H9 (cell line): ENCODE measurements around the gene MRTO4. TPM values are rescaled to one million over a fixed set of nuclear protein-coding genes. Genes with fewer than 3 reads are reported as not detected.

Experiments
- DNase-seq: peaks from one replicate; pipeline ENCODE4 v3.0.0-alpha.2; 2017
- H2AFZ ChIP-seq: one replicate; pipeline ENCODE4 v1.6.1; 2013; ENCODE audit warnings: mild to moderate bottlenecking, low read length, control low read depth, moderate library complexity
- H2AK5ac ChIP-seq: 2 replicates; pipeline ENCODE4 v1.6.1; 2013; ENCODE audit warnings: low read length, control low read depth, mixed read lengths; ENCODE audit not compliant: insufficient read length
- H2BK120ac ChIP-seq: one replicate; pipeline ENCODE4 v1.6.1; 2013; ENCODE audit warnings: low read depth, mild to moderate bottlenecking, low read length, control low read depth, inconsistent platforms; ENCODE audit not compliant: poor library complexity, severe bottlenecking
- H2BK12ac ChIP-seq: 2 replicates; pipeline ENCODE4 v1.6.1; 2013; ENCODE audit warnings: low read length, control low read depth, mixed read lengths, low read depth; ENCODE audit not compliant: insufficient read length
- H2BK15ac ChIP-seq: 2 replicates; pipeline ENCODE4 v1.6.1; 2013; ENCODE audit warnings: low read depth, low read length, control low read depth
- H2BK20ac ChIP-seq: one replicate; pipeline ENCODE4 v1.6.1; 2013; ENCODE audit warnings: low read depth, mild to moderate bottlenecking, low read length, control low read depth, inconsistent platforms; ENCODE audit not compliant: poor library complexity, severe bottlenecking
- H2BK5ac ChIP-seq: 2 replicates; pipeline ENCODE4 v1.6.1; 2013; ENCODE audit warnings: low read length, control low read depth, mixed read lengths; ENCODE audit not compliant: insufficient read length
- H3K14ac ChIP-seq: 2 replicates; pipeline ENCODE4 v1.6.1; 2013; ENCODE audit warnings: low read length, control low read depth; ENCODE audit not compliant: insufficient read depth
- H3K18ac ChIP-seq: 2 replicates; pipeline ENCODE4 v1.6.1; 2013; ENCODE audit warnings: low read depth, mild to moderate bottlenecking, mixed read lengths, low read length, control low read depth; ENCODE audit not compliant: insufficient read length
- H3K23ac ChIP-seq: 2 replicates; pipeline ENCODE4 v1.6.1; 2013; ENCODE audit warnings: low read length, control low read depth, mixed read lengths, low read depth; ENCODE audit not compliant: insufficient read length
- H3K23me2 ChIP-seq: 2 replicates; pipeline ENCODE4 v1.6.1; 2013; ENCODE audit warnings: low read depth, mild to moderate bottlenecking, mixed read lengths, low read length, control low read depth; ENCODE audit not compliant: insufficient read length, poor library complexity, severe bottlenecking
- H3K27ac ChIP-seq: 2 replicates; pipeline ENCODE4 v1.5.1; 2013; ENCODE audit warnings: low read length, control low read depth, mixed read lengths, low read depth; ENCODE audit not compliant: insufficient read length
- H3K27me3 ChIP-seq: 2 replicates; pipeline ENCODE4 v1.6.1; 2013; ENCODE audit warnings: low read length, control low read depth, inconsistent platforms; ENCODE audit not compliant: insufficient read depth
- H3K4ac ChIP-seq: 2 replicates; pipeline ENCODE4 v1.6.1; 2013; ENCODE audit warnings: low read depth, mild to moderate bottlenecking, control low read depth, inconsistent platforms, low read length, moderate library complexity
- H3K4me1 ChIP-seq: 2 replicates; pipeline ENCODE4 v1.6.1; 2013; ENCODE audit warnings: low read length, control low read depth, inconsistent platforms; ENCODE audit not compliant: insufficient read depth
- H3K4me2 ChIP-seq: 2 replicates; pipeline ENCODE4 v1.6.1; 2013; ENCODE audit warnings: low read length, control low read depth, mixed read lengths; ENCODE audit not compliant: insufficient read length, insufficient read depth
- H3K56ac ChIP-seq: 2 replicates; pipeline ENCODE4 v1.6.1; 2013; ENCODE audit warnings: low read depth, mild to moderate bottlenecking, mixed read lengths, low read length, control low read depth; ENCODE audit not compliant: insufficient read length
- H3K79me1 ChIP-seq: 2 replicates; pipeline ENCODE4 v1.6.1; 2013; ENCODE audit warnings: low read depth, mild to moderate bottlenecking, moderate library complexity, low read length, control low read depth, inconsistent platforms; ENCODE audit not compliant: insufficient read depth, poor library complexity, severe bottlenecking
- H3K79me2 ChIP-seq: 2 replicates; pipeline ENCODE4 v1.6.1; 2013; ENCODE audit warnings: low read length, control low read depth, inconsistent platforms; ENCODE audit not compliant: insufficient read depth
- H3K9ac ChIP-seq: 2 replicates; pipeline ENCODE4 v1.6.1; 2013; ENCODE audit warnings: low read length, control low read depth, mixed read lengths; ENCODE audit not compliant: insufficient read length; ENCODE audit errors: extremely low read depth
- H3K9me3 ChIP-seq: one replicate; pipeline ENCODE4 v1.6.1; 2013; ENCODE audit warnings: low read depth, low read length, inconsistent platforms; ENCODE audit not compliant: control insufficient read depth
- H3T11ph ChIP-seq: one replicate; pipeline ENCODE4 v1.6.1; 2013; ENCODE audit warnings: mild to moderate bottlenecking, low read length, control low read depth, inconsistent platforms
- H4K20me1 ChIP-seq: one replicate; pipeline ENCODE4 v1.6.1; 2013; ENCODE audit not compliant: control insufficient read depth, insufficient read length, insufficient read depth
- H4K5ac ChIP-seq: 2 replicates; pipeline ENCODE4 v1.6.1; 2013; ENCODE audit warnings: low read depth, mild to moderate bottlenecking, mixed read lengths, low read length, control low read depth; ENCODE audit not compliant: insufficient read length
- H4K8ac ChIP-seq: replicated peaks from 2 replicates; pipeline ENCODE4 v1.6.1; 2013; ENCODE audit warnings: low read length, control low read depth, mixed read lengths, low read depth; ENCODE audit not compliant: insufficient read length
- H4K91ac ChIP-seq: 2 replicates; pipeline ENCODE4 v1.6.1; 2013; ENCODE audit warnings: low read depth, mild to moderate bottlenecking, moderate library complexity, mixed read lengths, low read length, control low read depth; ENCODE audit not compliant: insufficient read length
- H3K27ac Mint-ChIP-seq, 3 experiments: 2 replicates in 2 of 3; 3 replicates in 1 of 3; pipeline ENCODE4 v1.8.0; 2020 to 2021; ENCODE audit warnings: mixed read lengths in 3 of 3, mild to moderate bottlenecking in 1 of 3, moderate library complexity in 1 of 3
- H3K27me3 Mint-ChIP-seq: 2 replicates; pipeline ENCODE4 v1.8.0; 2021; ENCODE audit warnings: low read depth, mild to moderate bottlenecking, moderate library complexity, mixed read lengths
- H3K36me3 Mint-ChIP-seq, 3 experiments: 2 replicates in 2 of 3; 3 replicates in 1 of 3; pipeline ENCODE4 v1.8.0; 2020 to 2021; ENCODE audit warnings: low read depth in 3 of 3, mixed read lengths in 3 of 3; ENCODE audit not compliant: insufficient read depth in 1 of 3
- H3K4me1 Mint-ChIP-seq, 2 experiments: 2 replicates each; pipeline ENCODE4 v1.8.0; 2020; ENCODE audit warnings: mixed read lengths in 2 of 2
- H3K4me3 Mint-ChIP-seq, 2 experiments: 2 replicates in 1 of 2; 3 replicates in 1 of 2; pipeline ENCODE4 v1.8.0; 2020 to 2021; ENCODE audit warnings: mild to moderate bottlenecking in 2 of 2, mixed read lengths in 2 of 2, moderate library complexity in 1 of 2
- H3K9me3 Mint-ChIP-seq, 2 experiments: 2 replicates in 1 of 2; 3 replicates in 1 of 2; pipeline ENCODE4 v1.8.0; 2020; ENCODE audit warnings: mild to moderate bottlenecking in 2 of 2, mixed read lengths in 2 of 2, moderate library complexity in 1 of 2
- WGBS: extraction: QIAGEN DNeasy Blood & Tissue Kit; methylation state at CpG from one replicate; pipeline ENCODE4 v1.1.7; 2013; ENCODE audit warnings: missing lambda C conversion rate, low lambda C conversion rate, mixed read lengths; ENCODE audit not compliant: insufficient read length; ENCODE audit errors: extremely low coverage; 5-methylcytosine and 5-hydroxymethylcytosine counted together
- total RNA-seq: library from RNA; stranded (reverse); gene quantifications from 2 replicates; pipeline ENCODE4 v1.2.1, GENCODE V29; 2021
- TF ChIP-seq, protein P1 (sequence below): fragments of 200-600 bp; sonication (generic); conservative IDR thresholded peaks from 3 replicates; pipeline ENCODE4 v1.8.0; 2021; ENCODE audit warnings: antibody characterized with exemption, mild to moderate bottlenecking

Gene MRTO4
- total RNA-seq, 1 experiment from 2014 or later: 78.3 TPM

DNA sequence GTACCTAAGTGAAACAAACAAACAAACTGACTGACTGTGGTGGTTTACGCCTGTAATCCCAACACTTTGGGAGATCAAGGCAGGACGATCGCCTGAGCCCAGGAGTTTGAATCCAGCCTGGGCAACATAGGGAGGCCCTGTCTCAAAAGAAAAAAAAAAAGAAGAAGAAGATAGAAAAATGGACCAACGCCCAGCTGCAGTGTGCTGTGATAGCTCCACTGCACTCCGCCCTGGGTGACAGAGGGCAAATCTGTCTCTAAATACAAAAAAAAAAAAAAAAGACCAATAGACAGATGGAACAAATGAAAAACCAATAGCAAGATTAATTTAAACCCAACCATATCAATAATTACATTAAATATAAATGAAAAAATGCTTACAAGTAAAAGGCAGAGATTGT, 23.0 kb downstream of the MRTO4 start:
- Histone ChIP-seq H3K14ac (no peak overlapping the region), H3K9me3 (no peaks in the 10 kb centered on the region), H3K79me1 (no peaks in the 10 kb centered on the region), H4K20me1 (no peaks in the 10 kb centered on the region), H3K4me2 (no peak overlapping the region), H2BK20ac (no peak overlapping the region), H3T11ph (no peak overlapping the region), H3K27me3 (no peaks in the 10 kb centered on the region), H2AFZ (no peak overlapping the region), H3K4ac (no peak overlapping the region), H3K18ac (no peak overlapping the region), H4K8ac (no peak overlapping the region), H2BK12ac (no peak overlapping the region), H3K27ac (no peak overlapping the region), H3K9ac (no peak overlapping the region), H2BK120ac (no peak overlapping the region), H3K4me1 (no peaks in the 10 kb centered on the region), H2AK5ac (no peak overlapping the region), H2BK5ac (no peak overlapping the region), H2BK15ac (no peak overlapping the region), H4K91ac (no peak overlapping the region), H4K5ac (no peak overlapping the region), H3K79me2 (no peaks in the 10 kb centered on the region), H3K56ac (no peak overlapping the region), H3K23me2 (no peaks in the 10 kb centered on the region), H3K23ac (no peak overlapping the region)
- no peaks in the 10 kb centered on the region; the same call in 1 of the 2 replicates for H3K27me3 Mint-ChIP-seq
- no peak overlapping the region for H3K4me3 Mint-ChIP-seq
- H3K4me1 Mint-ChIP-seq: no peaks in the 10 kb centered on the region
- H3K36me3 Mint-ChIP-seq: 0 out of 7 replicates have a peak, but pooled peaks cover 0 to 1% (median 0%) of the 10 kb centered on the region in 3 experiments
- no peak for DNase-seq
- no peak overlapping the region for H3K27ac Mint-ChIP-seq
- no peaks in the 10 kb centered on the region; a peak in 2 of 5 replicates for H3K9me3 Mint-ChIP-seq
- no CpG with 5 or more reads among the region's 5 CpGs for WGBS
- TF ChIP-seq, protein P1, sequence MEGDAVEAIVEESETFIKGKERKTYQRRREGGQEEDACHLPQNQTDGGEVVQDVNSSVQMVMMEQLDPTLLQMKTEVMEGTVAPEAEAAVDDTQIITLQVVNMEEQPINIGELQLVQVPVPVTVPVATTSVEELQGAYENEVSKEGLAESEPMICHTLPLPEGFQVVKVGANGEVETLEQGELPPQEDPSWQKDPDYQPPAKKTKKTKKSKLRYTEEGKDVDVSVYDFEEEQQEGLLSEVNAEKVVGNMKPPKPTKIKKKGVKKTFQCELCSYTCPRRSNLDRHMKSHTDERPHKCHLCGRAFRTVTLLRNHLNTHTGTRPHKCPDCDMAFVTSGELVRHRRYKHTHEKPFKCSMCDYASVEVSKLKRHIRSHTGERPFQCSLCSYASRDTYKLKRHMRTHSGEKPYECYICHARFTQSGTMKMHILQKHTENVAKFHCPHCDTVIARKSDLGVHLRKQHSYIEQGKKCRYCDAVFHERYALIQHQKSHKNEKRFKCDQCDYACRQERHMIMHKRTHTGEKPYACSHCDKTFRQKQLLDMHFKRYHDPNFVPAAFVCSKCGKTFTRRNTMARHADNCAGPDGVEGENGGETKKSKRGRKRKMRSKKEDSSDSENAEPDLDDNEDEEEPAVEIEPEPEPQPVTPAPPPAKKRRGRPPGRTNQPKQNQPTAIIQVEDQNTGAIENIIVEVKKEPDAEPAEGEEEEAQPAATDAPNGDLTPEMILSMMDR: no peak
